GM18505 (cell line): ENCODE data around the gene PRKCSH.
A peak's percentile ranks its signal among the peaks of the same experiment; 100 is the strongest.

Experiments used
- ATAC-seq: cut with Tn5 transposase; IDR thresholded peaks from one replicate; pipeline ENCODE4 v1.9.1; 2021; ENCODE audit not compliant: unreplicated experiment
- POLR2A ChIP-seq: IDR thresholded peaks from 4 replicates; pipeline ENCODE4 v1.6.1; 2011; ENCODE audit warnings: borderline replicate concordance; ENCODE audit not compliant: insufficient read depth, insufficient read length; ENCODE audit errors: extremely low read depth

PRKCSH gene

DNA sequence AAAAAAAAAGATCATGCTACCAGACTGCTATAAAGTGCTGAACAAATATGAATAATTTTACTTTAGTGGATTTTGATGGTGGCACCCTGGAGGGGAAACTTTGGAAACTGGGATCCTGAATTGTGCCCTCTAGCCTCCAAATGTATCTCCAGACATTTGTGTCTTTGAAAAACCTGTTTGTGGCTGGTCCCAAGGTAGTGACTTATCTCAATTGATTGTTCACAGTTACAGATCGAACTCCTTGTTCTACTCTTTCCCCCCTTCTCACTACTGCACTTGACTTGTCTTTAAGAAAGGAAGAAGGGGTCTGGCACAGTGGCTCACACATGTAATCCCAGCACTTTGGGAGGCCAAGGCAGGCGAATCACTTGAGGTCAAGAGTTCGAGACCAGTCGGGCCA, 26.8 kb upstream of the PRKCSH start:
- no peak for TF ChIP-seq POLR2A
- no peak for ATAC-seq

DNA sequence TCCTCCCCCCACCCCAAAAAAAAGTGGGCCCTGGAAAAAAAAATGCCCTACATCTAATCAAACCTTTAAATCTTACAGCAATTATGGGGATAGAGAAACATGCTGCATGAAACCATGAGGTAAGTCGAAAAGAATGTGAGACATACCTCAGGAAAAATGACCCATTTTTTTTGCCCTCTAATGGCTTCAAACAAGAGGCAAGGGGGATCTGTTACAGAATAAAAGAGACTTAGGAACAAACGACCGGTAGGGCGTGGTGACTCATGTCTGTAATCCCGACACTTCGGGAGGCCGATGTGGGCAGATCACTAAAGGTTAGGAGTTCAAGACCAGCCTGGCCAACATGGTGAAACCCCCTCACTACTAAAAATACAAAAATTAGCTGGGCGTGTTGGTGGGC, 24.8 kb upstream of the PRKCSH start:
- ATAC-seq: no peak
- no peak for TF ChIP-seq POLR2A

DNA sequence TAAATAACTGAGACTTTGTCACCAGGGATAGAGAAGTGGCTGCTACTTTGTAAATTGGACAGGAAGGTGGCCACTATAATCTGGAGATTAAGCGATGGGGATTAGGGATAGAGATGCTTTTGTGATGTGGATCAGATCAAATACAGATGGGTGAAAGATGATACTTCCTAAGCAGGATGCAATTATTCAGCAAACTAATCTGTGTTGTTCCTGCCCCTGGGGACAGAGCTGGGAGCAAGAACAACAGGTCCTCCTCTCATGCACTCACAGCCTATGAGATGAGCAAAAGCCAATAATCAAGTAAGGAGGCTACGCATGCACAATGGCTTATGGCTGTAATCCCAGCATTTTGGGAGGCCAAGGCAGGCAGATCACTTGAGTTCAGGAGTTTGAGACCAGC, 20.9 kb upstream of the PRKCSH start:
- ATAC-seq: no peak
- no peak for TF ChIP-seq POLR2A

GRCh38 chr19:11416346-11417052, 18.9 kb upstream of the PRKCSH start:
- no peak for TF ChIP-seq POLR2A
- no peak for ATAC-seq

DNA sequence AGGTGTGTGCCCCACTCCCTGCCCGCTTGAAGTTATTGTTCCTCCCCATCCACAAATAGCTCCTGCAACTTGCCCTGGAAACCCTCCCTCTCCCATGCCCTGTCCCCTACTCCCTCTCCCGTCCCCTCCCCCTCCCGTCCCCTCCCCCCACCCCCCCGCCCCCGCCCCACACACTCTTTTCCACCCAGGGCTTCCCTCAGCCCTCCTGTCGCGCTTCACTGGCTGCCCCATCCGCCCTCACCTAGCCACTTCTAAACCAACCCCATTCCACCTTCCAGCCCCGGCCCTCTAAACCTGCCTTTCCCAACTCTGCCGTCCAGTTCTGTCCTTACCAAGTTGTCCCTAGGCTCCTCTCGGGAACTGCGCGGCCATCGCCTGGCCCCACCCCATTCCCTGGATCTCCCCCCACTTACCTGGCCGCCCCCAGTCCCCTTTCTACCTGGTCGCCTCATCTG, 17.3 kb upstream of the PRKCSH start:
- TF ChIP-seq POLR2A: no peak
- ATAC-seq: no peak

DNA sequence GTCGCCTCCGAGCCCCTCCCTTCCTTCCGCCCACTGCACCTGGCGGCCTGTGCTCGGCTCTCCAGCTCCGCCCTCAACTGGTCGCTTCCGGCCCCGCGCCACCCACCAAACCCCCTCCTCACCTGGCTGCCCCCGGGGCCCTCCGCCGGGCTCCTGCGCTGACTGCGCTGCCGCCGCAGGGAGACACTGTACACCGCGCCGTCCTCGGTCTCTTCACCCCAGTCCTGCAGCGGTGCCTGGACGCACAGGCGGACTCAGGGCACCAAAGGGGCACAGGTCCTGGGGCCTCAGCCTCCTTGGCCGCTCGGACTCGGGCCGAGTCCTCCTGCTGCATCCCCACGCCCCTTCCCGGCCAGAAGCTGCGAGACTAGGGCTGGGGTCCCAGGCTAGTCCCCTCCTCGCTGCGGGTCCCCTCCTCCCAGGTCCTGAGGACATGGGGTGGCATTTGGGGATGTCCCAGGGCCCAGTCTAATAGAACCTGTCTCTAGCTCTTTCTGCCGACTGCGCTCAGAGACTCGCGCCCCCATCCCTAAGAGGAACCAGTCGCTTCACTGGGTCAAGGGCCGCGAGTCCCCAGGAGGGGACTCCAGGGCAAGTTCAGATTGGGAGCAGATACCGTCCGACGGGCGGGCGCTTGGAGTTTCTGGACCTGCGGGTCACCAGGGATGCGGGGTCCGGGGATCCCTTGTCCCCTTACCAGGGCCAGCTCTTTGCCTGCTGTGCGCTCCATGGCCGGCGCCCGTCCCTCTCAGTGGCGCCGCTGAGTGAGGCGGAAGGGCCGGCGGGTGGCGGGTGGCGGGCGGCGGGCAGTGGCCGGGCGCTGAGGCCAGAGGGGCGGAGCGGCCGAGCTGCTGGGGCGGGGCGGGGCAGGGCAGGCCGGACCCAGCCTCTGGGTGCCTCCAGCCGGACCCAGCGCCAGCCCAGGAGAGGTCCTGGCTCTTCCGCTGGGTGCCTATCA, 16.6 kb upstream of the PRKCSH start, which contains the start of gene RGL3:
RGL3 (minus strand) TSS at position 766 of the 958 bp plus-strand sequence; CDS start at position 730, 36 bp downstream.
- no peak for ATAC-seq
- no peak for TF ChIP-seq POLR2A

- no peak for TF ChIP-seq POLR2A
- ATAC-seq: no peak
Observed at GRCh38 chr19:11420429-11421370, 14.7 kb upstream of the PRKCSH start.

- ATAC-seq: peak; percentile 39
Observed at GRCh38 chr19:11421371-11422098, 13.9 kb upstream of the PRKCSH start.

DNA sequence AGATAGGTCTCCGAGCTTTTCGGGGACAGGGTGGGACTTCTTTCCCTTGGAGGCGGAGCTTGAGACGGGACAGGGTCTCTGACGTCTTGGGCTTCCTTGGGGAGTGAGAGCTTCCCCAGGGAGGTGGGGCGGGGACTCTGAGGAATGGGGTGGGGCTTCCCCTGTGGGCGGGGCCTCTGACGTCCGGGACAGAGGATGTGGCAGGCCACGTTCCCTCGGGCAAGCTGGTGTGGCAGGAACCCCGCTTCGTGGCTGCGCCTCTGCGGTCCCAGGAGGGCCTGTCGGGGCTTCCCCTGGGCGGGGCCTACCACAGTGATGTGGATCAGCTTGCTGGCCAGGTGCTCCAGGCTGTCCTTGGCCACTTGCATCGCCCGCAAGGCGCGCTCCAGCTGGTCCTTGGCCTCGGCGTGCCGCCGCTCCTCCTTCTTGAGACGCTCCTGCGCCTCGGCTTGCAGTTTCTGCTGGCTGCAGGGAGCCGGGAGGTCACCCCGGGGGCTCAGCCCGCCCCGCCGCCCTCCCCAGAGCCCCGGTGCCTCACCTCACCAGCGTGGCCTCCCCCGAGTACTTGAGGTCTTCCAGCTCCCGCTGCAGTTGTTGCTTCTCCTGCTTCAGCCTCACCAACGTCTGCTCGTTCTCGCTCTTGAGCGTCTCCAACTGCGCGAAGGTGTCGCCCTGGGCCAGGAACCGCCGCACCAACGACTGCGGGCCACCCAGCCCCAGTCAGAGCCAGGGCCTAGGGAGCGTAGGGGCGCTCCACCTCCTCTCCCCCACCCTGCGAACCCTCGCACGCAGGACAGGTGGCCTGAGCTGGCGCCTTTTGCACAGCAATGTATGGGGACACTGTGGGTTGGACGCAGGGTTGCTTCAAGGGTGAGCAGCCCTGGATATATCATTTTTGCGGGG, 13.0 kb upstream of the PRKCSH start:
- TF ChIP-seq POLR2A: no peak
- ATAC-seq: peak; percentile 52

More at GRCh38 chr19:11421371-11422098, 13.9 kb upstream of the PRKCSH start:
- no peak for TF ChIP-seq POLR2A

DNA sequence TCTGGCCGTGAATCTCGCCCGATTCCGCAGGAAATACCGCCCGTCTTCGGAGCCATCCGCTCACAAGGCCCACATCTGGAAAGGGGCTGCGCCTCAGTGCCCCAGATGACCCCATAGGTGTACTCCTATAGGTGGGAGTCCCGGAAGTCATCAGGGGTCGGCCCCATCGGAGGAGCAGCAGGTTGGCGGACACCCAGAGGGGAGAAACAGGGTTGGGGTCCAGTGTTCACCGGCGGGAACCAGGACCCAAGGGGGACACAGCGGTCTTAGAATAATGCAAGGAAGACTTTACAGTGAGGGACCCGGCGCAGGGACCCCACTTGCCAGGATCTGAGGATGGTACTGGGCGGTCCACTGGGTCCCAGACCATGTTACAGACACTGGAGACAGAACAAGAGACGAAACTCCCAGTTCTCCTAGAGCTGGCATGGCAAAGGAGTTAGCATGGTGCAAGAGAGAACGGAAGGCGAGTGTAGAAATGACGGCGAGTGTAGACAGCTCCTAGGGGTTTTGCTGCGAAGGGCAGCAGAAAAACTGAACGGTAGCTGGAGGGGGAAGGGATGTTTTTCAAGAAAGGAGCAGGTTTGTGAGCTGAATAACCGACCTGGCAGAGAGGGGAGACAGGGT, 12.2 kb upstream of the PRKCSH start:
- no peak for TF ChIP-seq POLR2A
- no peak for ATAC-seq

DNA sequence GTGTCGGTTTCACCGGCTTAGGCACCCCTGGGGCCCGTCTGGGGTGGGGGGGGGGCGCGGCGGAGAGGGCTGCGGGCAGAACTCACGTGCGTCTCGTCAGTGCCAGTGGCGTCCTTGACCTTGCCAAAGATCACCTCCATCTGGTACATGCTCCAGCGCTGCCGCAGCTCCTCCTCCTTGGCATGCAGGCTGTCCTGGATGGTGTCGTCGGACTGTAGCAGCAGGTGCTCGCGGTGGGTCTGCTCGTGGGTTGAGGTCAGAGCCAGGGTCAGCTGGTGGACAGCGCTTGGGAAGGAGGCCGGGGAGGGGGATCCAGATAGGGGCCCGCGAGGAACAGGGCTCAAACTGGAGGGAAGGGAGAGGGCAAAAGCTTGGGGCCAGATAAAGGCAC, 11.6 kb upstream of the PRKCSH start:
- TF ChIP-seq POLR2A: no peak
- no peak for ATAC-seq

GRCh38 chr19:11425719-11426457, 9.5 kb upstream of the PRKCSH start:
- no peak for ATAC-seq
- no peak for TF ChIP-seq POLR2A
